Lower lobe of right lung (tissue), 2 donors: ENCODE data around the gene PTPRN2. TPM values are rescaled to one million over a fixed set of nuclear protein-coding genes. Genes with fewer than 3 reads are reported as not detected.

ENCODE experiments used
- ATAC-seq, 2 donors: fragments of 200-7000 bp; cut with Tn5 transposase; one replicate each; pipeline ENCODE4 v1.9.1; 2020 to 2022; ENCODE audit warnings: mild to moderate bottlenecking in 2 of 2, moderate library complexity in 2 of 2
- DNase-seq: peaks from one replicate; pipeline ENCODE4 v3.0.0-alpha.2; 2020
- H3K27ac ChIP-seq: fragments of 200-600 bp; one replicate; pipeline ENCODE4 v1.8.0; 2022
- H3K27me3 ChIP-seq: fragments of 200-600 bp; one replicate; pipeline ENCODE4 v1.8.0; 2022; ENCODE audit warnings: low read depth
- H3K36me3 ChIP-seq: fragments of 200-600 bp; one replicate; pipeline ENCODE4 v1.8.0; 2022; ENCODE audit warnings: mild to moderate bottlenecking
- H3K4me1 ChIP-seq: fragments of 200-600 bp; one replicate; pipeline ENCODE4 v1.8.0; 2022
- H3K4me3 ChIP-seq: fragments of 200-600 bp; one replicate; pipeline ENCODE4 v1.8.0; 2022; ENCODE audit warnings: mild to moderate bottlenecking
- H3K9me3 ChIP-seq: fragments of 200-600 bp; one replicate; pipeline ENCODE4 v1.8.0; 2022
- intact Hi-C: fragments of 100-400 bp; cut with DNase I; formaldehyde crosslinking; loops from one replicate; pipeline ENCODE4 v1.11.0; 2022
- total RNA-seq: library from RNA; stranded (reverse); fragmentation: NEBNext Ultra II Directional; extraction: Animal tissue kit (Norgen Biotek cat#: 25700); gene quantifications from one replicate; pipeline ENCODE4 v1.2.1, GENCODE V29; 2021
- TF ChIP-seq, protein P1 (sequence below): fragments of 200-600 bp; IDR thresholded peaks from one replicate; pipeline ENCODE4 v1.8.0; 2022; ENCODE audit warnings: antibody characterized with exemption, mild to moderate bottlenecking
- donor health status: DM: no; HTN: yes; CAD: no; lungs with severe emphysema.

Gene PTPRN2
- total RNA-seq, 1 donor from 2014 or later: 6.8 TPM

DNA sequence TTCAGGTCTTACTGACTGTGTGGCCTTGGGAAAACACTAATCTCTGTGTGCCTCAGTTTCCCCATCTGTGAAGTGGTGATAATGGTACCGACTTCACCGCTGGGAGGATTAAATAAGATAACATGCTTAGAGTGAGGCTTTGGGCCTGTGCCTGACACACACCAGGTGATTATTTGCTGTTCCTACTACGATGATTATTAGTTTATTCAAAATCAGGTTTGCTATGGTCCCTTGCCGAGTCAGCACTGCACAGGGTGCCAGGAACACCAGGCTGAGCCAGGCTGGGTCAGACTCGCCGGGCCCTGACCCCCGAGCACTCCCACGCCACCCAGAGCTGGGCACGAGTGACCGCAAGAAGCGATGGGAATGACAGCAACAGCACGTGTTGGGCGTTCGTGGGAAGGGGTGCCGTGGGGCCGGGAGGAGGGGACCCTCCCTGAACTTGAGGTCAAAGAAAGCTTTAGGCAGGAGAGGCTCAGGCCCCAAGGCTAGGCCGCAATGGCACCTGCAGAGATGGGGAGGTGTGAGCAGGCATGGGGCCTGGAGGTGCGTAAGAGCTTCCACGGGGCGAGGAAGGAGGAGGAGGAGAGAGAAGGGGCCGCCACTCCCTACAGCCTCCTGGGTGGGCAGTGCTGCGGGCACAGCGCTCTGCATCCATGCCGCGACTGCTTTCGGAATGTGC, 925.4 kb downstream of the PTPRN2 start:
- intact Hi-C loops: no loop called here
- ATAC-seq: no peak

DNA sequence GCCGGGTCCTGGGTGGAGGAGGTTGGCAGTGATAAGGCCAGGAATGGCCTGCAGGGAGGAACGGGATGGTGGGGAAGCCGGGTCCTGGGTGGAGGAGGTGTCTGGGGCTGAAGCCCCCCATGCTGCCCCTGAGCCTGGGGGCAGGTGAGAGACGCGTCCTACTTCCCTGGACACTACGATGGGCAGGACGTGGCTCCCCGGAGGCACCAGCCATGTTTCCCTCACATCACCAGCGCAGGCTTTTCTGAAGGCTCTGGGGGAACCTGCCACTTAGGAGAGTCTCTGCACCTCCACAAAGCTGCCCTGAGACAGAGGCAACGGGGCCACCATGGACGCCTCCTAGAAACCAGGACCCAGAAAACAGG, 926.0 kb downstream of the PTPRN2 start:
- no peaks in the 10 kb centered on the region for H3K9me3 ChIP-seq
- no peak for ATAC-seq
- no peak overlapping the region for H3K27ac ChIP-seq
- intact Hi-C loops: no loop called here
- no peaks in the 10 kb centered on the region for H3K36me3 ChIP-seq
- peaks cover 16% of the 10 kb centered on the region for H3K27me3 ChIP-seq
- H3K4me1 ChIP-seq: no peaks in the 10 kb centered on the region
- H3K4me3 ChIP-seq: no peak overlapping the region
- TF ChIP-seq, protein P1, sequence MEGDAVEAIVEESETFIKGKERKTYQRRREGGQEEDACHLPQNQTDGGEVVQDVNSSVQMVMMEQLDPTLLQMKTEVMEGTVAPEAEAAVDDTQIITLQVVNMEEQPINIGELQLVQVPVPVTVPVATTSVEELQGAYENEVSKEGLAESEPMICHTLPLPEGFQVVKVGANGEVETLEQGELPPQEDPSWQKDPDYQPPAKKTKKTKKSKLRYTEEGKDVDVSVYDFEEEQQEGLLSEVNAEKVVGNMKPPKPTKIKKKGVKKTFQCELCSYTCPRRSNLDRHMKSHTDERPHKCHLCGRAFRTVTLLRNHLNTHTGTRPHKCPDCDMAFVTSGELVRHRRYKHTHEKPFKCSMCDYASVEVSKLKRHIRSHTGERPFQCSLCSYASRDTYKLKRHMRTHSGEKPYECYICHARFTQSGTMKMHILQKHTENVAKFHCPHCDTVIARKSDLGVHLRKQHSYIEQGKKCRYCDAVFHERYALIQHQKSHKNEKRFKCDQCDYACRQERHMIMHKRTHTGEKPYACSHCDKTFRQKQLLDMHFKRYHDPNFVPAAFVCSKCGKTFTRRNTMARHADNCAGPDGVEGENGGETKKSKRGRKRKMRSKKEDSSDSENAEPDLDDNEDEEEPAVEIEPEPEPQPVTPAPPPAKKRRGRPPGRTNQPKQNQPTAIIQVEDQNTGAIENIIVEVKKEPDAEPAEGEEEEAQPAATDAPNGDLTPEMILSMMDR: no peak
- DNase-seq: no peak

More for the DNA sequence above, 925.4 kb downstream of the PTPRN2 start:
- H3K27ac ChIP-seq: no peak overlapping the region
- TF ChIP-seq, protein P1: no peak
- H3K4me1 ChIP-seq: no peaks in the 10 kb centered on the region
- no peaks in the 10 kb centered on the region for H3K9me3 ChIP-seq
- no peak for DNase-seq
- H3K36me3 ChIP-seq: no peaks in the 10 kb centered on the region
- H3K4me3 ChIP-seq: no peak overlapping the region
- peaks cover 16% of the 10 kb centered on the region for H3K27me3 ChIP-seq

DNA sequence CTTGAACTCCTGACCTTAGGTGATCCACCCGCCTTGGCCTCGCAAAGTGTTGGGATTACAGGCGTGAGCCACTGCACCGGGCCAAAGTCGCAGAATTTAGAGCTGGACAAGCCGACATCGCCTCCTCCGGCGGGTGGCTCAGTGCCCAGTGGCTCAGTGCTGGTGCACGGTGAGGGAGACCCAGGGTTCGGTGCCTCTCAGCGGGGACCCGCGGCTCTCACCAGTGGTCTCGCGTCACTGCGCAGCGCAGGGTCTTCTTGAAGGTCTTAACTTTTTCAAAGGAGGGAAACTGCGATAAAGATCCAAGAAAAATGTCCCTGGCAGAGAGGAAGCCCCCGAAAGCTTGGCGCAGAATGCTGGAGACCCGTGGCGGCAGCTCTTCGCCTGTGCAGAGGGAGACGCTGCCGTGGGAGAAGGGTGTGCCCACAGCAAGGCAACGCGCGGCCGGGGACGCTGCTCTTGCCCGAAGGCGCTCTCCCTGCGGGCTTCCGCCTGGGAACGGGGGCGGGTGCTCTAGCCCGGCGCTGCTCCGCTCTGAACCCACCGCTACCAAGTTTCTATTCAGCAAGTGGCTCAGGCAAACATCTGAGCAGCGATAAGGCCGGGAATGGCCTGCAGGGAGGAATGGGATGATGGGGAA, 926.5 kb downstream of the PTPRN2 start:
- ATAC-seq: no peak
- no peak for DNase-seq

DNA sequence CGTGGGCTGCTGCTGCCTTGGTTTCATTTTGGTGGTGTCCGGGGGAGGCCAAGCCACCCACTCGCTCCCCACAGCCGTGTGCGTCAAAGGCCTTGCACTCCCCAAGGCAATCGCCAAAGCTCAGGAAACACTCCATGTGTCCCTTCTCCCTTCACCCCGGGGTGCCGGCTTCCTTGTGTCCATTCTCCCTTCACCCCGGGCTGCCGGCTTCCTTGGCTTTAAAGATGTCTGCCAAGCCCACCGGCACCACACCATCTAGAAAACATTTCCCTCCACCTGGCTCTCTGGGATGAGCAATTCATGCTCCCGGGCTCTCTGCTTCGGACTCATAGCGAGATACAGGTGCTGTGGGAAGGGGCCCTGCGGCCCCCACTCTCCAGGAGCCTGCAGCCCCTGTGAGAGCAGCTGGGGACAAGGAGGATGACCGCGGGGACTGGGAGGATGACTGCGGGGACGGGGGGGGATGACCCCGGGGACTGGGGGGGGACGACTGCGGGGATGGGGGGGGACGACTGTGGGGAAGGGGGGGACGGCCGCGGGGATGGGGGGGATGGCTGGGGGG, 928.7 kb downstream of the PTPRN2 start:
- Histone ChIP-seq H3K4me3 (no peak overlapping the region), H3K27me3 (peaks cover 9% of the 10 kb centered on the region), H3K9me3 (no peaks in the 10 kb centered on the region), H3K36me3 (no peaks in the 10 kb centered on the region), H3K27ac (no peak overlapping the region), H3K4me1 (no peaks in the 10 kb centered on the region)
- TF ChIP-seq, protein P1: no peak
- no peak for ATAC-seq
- intact Hi-C loops: no loop called here
- DNase-seq: no peak

More for the DNA sequence above, 926.5 kb downstream of the PTPRN2 start:
- no peak overlapping the region for H3K27ac ChIP-seq
- H3K36me3 ChIP-seq: no peaks in the 10 kb centered on the region
- H3K4me1 ChIP-seq: no peaks in the 10 kb centered on the region
- H3K27me3 ChIP-seq: peaks cover 16% of the 10 kb centered on the region
- intact Hi-C loops: no loop called here
- no peak overlapping the region for H3K4me3 ChIP-seq
- H3K9me3 ChIP-seq: no peaks in the 10 kb centered on the region
- TF ChIP-seq, protein P1: no peak

DNA sequence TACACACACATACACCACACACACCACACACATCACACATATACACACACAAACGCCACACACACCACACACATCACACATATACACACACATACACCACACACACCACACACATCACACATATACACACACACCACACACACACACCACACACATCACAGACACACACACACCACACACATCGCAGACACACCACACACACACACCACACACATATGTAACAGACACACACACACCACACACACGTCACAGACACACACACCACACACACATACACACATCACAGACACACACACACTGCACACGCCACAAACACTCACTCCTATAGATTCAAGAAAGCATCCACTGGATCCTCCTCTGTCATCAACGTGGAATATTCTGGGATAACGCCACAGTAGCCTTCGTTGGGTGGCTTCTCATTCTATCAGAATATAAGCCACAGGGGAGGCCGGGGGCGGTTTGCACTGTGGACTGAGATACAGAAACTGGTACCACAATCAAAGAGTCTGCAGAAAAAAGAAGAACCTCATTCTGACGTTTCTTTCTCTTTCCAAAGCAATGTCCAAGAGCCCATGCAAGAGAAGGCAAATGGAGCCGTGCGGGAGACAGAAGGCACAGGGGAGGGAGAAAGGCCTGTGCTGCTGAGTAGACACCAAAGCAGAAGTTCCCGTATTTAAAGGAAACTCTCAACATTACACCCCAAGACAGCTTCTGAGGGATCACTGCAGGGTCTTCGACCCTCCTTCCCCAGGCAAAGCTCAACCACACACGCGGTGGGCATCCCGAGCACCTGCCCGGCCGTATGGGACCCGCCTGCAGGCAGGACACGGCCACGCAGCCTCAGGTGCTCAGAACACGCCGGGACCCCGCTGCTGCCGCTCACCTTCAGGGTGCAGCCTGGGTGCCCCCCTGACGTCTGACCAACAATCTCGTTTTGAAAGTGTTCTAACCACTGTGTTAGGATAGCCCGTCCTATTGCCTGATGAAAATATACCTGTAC, 929.6 kb downstream of the PTPRN2 start:
- no peak for ATAC-seq
- Histone ChIP-seq H3K4me1 (no peaks in the 10 kb centered on the region), H3K27me3 (peaks cover 4% of the 10 kb centered on the region), H3K9me3 (no peaks in the 10 kb centered on the region), H3K4me3 (no peak overlapping the region), H3K36me3 (no peaks in the 10 kb centered on the region), H3K27ac (no peak overlapping the region)
- no peak for DNase-seq
- intact Hi-C loops: no loop called here
- TF ChIP-seq, protein P1: no peak
